ENCODE data around the gene MMP24. TPM values are rescaled to one million over a fixed set of nuclear protein-coding genes. Genes with fewer than 3 reads are reported as not detected.
A peak's percentile ranks its signal among the peaks of the same experiment; 100 is the strongest.

Gene MMP24
- total RNA-seq, 6 experiments from 2014 or later = 0.27 to 1.5 (median 0.84) TPM

- H3K27me3 ChIP-seq = no peaks in the 10 kb centered on the region
- intact Hi-C loops (cut with DNase I) = no loop called here
- DNase-seq (no peak), ATAC-seq (peak in 1 of 4 donors; percentile 23)
- no peaks in the 10 kb centered on the region for H3K9me3 ChIP-seq
- H3K4me1 ChIP-seq = peaks cover 0 to 12% (median 0%) of the 10 kb centered on the region in 4 donors
- H3K36me3 ChIP-seq = no peaks in the 10 kb centered on the region
- no peak overlapping the region for H3K4me3 ChIP-seq
- TF ChIP-seq POLR2A (IDR thresholded peaks at IDR 0.05) (no peak), CTCF (IDR thresholded peaks at IDR 0.05) (no peak)
- no peak overlapping the region for H3K27ac ChIP-seq
Measured at GRCh38 chr20:35319871-35320197, 93.3 kb downstream of the MMP24 start.

GRCh38 chr20:35320396-35321126 lies 94.1 kb downstream of the MMP24 start:
- WGBS (ENCODE audit: insufficient coverage, low coverage, low lambda C conversion rate, missing lambda C conversion rate) = 93% methylated on average over 3 of the region's 3 CpGs
- no peaks in the 10 kb centered on the region for H3K36me3 ChIP-seq
- no peak for ATAC-seq

GRCh38 chr20:35325401-35325800 lies 98.9 kb downstream of the MMP24 start:
- H3K27ac ChIP-seq = peak overlapping the region in 1 of 3 donors; percentile 48
- H3K4me1 ChIP-seq = peaks cover 0 to 28% (median 19%) of the 10 kb centered on the region in 4 donors
- ATAC-seq = no peak

More at GRCh38 chr20:35320396-35321126, 94.1 kb downstream of the MMP24 start:
- no peaks in the 10 kb centered on the region for H3K9me3 ChIP-seq
- H3K27ac ChIP-seq = no peak overlapping the region
- no peak overlapping the region for H3K4me3 ChIP-seq
- no peaks in the 10 kb centered on the region for H3K27me3 ChIP-seq
- intact Hi-C loops (cut with DNase I) = no loop called here
- peaks cover 0 to 12% (median 0%) of the 10 kb centered on the region in 4 donors for H3K4me1 ChIP-seq
- no peak for DNase-seq
- TF ChIP-seq POLR2A (IDR thresholded peaks at IDR 0.05) (no peak), CTCF (IDR thresholded peaks at IDR 0.05) (no peak)

GRCh38 chr20:35326021-35326739 lies 99.7 kb downstream of the MMP24 start:
- H3K4me1 ChIP-seq = peaks cover 0 to 28% (median 19%) of the 10 kb centered on the region in 4 donors
- 64% methylated on average over 4 of the region's 11 CpGs for WGBS (ENCODE audit: insufficient coverage, low coverage, low lambda C conversion rate, missing lambda C conversion rate)
- H3K4me3 ChIP-seq = no peak overlapping the region
- no peak for TF ChIP-seq CTCF (IDR thresholded peaks at IDR 0.05)
- no peak for TF ChIP-seq POLR2A (IDR thresholded peaks at IDR 0.05)
- intact Hi-C loops (cut with DNase I) = no loop called here
- no peaks in the 10 kb centered on the region for H3K9me3 ChIP-seq
- ATAC-seq (no peak), DNase-seq (no peak)
- peak overlapping the region; percentile 48 to 61 (median 52) for H3K27ac ChIP-seq
- no peaks in the 10 kb centered on the region for H3K27me3 ChIP-seq
- no peaks in the 10 kb centered on the region for H3K36me3 ChIP-seq

More at GRCh38 chr20:35325401-35325800, 98.9 kb downstream of the MMP24 start:
- DNase-seq = no peak
- 52% methylated on average over 6 of the region's 6 CpGs for WGBS (ENCODE audit: insufficient coverage, low coverage, low lambda C conversion rate, missing lambda C conversion rate)
- no peaks in the 10 kb centered on the region for H3K27me3 ChIP-seq
- TF ChIP-seq POLR2A (IDR thresholded peaks at IDR 0.05) (no peak), CTCF (IDR thresholded peaks at IDR 0.05) (no peak)
- H3K9me3 ChIP-seq = no peaks in the 10 kb centered on the region
- H3K4me3 ChIP-seq = no peak overlapping the region
- H3K36me3 ChIP-seq = no peaks in the 10 kb centered on the region
- intact Hi-C loops (cut with DNase I) = no loop called here

Small RNA genes lying within 50 kb of the gene (small RNA-seq; reads per million reads assigned to genes)
- gene MT1P3 (0 reads per million in 2 experiments), gene RNA5SP483 (0 reads per million in 2 experiments)

Other genes starting within 250 kb of the MMP24 start
- 10 to 100 TPM; 27.6 to 39.3 (median 34.6) TPM for gene TRPC4AP, start 133.9 kb upstream of the MMP24 start, total RNA-seq
- gene EDEM2, start 79.4 kb upstream of the MMP24 start, total RNA-seq = 10 to 100 TPM; 20.1 to 28.0 (median 23.9) TPM
- gene PROCR, start 54.6 kb upstream of the MMP24 start, total RNA-seq = 10 to 100 TPM in 1 of 6 experiments, 1 to 10 TPM in 5; 1.4 to 11.0 (median 2.6) TPM
- 10 to 100 TPM; 13.3 to 40.7 (median 23.5) TPM for gene MMP24OS, start 51.4 kb downstream of the MMP24 start, total RNA-seq
- gene EIF6, start 58.1 kb downstream of the MMP24 start, total RNA-seq = 100 to 1,000 TPM in 2 of 6 experiments, 10 to 100 TPM in 4; 73.6 to 131 (median 83.3) TPM
- gene FAM83C, start 65.7 kb downstream of the MMP24 start, total RNA-seq = not detected
- gene UQCC1, start 185.3 kb downstream of the MMP24 start, total RNA-seq = 10 to 100 TPM; 22.7 to 41.2 (median 35.0) TPM
- not detected for gene GDF5, start 211.5 kb downstream of the MMP24 start, total RNA-seq
- gene CEP250, start 228.9 kb downstream of the MMP24 start, total RNA-seq = 10 to 100 TPM in 2 of 6 experiments, 1 to 10 TPM in 4; 5.9 to 11.2 (median 9.0) TPM

Data from right lobe of liver (tissue), 6 donors.